HL-60/S4 (cell line): ENCODE results near the gene ANKS1B.
"Not testable (repeated sequence)": the region's sequence is repeated elsewhere in the genome, so short reads cannot be mapped to it uniquely, and the experiment has no call there.

Source experiments
- in situ Hi-C: fragments of 300-500 bp; cut with MboI; formaldehyde crosslinking; loops from 2 replicates; pipeline ENCODE4 v1.14.3; 2022; ENCODE audit warnings: low sequenced_read_pairs

The ANKS1B gene

GRCh38 chr12:99611117-99611516 lies 373.6 kb downstream of the ANKS1B start:
- in situ Hi-C loops, result no loop called here

DNA sequence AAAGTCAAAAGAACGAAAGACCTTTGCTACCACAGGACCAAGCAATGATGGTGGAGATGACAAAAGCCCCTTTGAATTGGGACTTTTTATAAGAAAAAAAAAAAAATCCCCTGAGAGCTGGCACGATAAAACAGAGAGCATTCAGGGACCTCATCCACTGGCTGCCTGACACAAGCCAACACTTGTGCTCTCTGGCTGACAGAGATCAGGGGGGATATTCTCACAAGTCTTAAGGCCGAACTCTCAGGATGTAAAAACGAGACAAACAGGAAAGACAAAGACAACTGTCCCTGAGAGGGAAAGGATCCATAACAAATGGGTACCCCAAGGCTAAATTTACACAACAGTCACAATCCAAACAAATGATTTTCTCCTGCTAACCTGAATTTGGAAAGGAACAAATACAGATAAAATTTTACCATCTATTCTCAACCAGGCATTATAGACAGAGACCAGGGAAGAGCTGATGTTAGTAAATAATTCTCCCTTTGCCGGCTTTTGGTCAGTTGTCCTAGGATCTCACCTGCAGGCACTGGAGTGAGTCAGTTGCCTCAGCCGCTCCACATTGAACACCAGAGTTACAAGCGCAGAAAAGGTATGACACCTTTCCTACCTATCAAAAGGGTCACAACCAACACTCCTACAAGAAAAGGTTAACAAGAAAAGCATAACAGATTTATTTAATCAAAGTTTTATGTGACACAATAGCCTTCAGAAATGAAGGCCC lies 375.1 kb downstream of the ANKS1B start:
- in situ Hi-C loops, result no loop called here

GRCh38 chr12:99600388-99600787 lies 384.3 kb downstream of the ANKS1B start:
- in situ Hi-C loops, result no loop called here

DNA sequence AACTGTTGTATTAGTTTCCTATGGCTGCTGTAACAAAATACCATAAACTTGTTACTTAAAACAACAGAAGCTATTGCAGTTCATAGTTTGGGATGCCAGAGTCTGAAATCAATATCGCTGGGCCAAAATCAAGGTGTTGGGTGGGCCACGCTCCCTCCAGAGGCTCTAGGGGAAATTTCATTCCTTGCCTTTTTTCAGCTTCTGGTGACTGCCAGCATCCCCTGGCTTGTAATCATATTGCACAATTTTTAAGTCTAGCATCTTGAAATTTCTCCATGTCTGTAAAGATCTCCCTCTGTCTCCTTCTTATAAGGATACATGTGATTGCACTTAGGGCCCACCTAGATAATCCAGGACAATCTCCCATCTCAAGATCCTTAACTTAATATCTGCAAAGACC lies 386.0 kb downstream of the ANKS1B start:
- in situ Hi-C loops, result no loop called here

GRCh38 chr12:99596762-99597161 lies 388.0 kb downstream of the ANKS1B start:
- in situ Hi-C loops, result no loop called here

GRCh38 chr12:99577125-99577524 lies 407.6 kb downstream of the ANKS1B start:
- in situ Hi-C loops, result not testable (repeated sequence)

DNA sequence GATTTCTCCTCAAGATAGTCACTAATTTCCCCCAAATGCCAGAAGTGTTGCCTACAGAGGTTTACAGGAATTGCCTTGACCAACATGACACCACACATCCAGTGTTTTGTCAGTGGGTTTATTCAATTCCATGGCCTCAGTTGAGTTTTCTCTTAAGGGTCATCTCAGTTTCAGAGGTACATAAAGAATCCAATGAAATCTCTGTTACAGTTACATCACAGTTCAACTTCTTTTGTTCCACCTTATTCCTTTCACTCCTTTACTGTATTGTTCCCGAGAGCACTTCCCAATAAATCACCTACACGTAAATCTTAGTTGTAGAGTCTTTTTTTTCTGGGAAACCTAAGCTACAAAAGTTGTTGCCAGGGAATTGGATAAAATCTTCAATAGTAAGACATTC lies 410.8 kb downstream of the ANKS1B start:
- in situ Hi-C loops, result no loop called here

DNA sequence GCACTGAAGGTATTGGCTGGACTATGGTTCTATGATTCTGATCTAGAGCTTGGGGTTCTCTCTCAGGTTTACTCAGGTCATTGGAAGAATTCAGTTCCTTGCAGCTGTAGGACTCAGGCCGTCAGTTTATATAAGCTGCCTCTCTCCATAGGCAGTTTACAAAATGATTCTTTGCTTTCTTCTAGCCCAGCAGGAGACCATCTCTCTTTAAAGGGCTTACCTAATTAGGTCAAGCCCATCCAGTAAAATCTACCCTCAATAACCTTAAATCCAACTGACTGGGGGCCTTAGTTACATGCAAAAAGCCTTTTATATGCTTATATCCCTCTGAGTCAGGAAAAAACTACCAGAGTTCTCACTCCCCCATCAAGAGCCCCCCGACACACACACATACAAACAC lies 417.7 kb downstream of the ANKS1B start:
- in situ Hi-C loops, result no loop called here

DNA sequence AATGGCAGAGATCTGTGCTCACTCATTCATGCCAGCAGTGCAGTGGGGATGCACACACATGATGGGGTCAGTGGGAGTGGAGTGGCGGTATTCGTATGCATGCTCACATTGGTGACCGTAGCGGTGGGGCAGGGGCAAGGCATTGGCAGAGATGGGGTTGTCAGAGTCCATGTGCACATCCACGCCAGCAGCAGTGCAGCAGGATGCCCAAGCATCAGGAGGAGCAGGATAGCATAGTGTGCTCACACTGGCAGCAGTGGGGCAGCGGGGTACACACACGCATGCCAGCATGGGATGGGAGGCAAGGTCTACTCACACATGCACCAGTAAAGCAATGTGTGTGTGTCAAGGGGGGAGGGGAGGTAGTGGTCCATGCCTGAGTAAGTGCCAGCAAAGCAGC lies 426.6 kb downstream of the ANKS1B start:
- in situ Hi-C loops, result no loop called here

GRCh38 chr12:99553461-99553860 lies 431.3 kb downstream of the ANKS1B start:
- in situ Hi-C loops, result no loop called here

- in situ Hi-C loops, result no loop called here
Observed at GRCh38 chr12:99552022-99552421, 432.7 kb downstream of the ANKS1B start.

- in situ Hi-C loops, result no loop called here
Observed at GRCh38 chr12:99549651-99550050, 435.1 kb downstream of the ANKS1B start.

- in situ Hi-C loops, result no loop called here
Observed at GRCh38 chr12:99549196-99549595, 435.5 kb downstream of the ANKS1B start.

GRCh38 chr12:99544457-99544856 lies 440.3 kb downstream of the ANKS1B start:
- in situ Hi-C loops, result no loop called here

DNA sequence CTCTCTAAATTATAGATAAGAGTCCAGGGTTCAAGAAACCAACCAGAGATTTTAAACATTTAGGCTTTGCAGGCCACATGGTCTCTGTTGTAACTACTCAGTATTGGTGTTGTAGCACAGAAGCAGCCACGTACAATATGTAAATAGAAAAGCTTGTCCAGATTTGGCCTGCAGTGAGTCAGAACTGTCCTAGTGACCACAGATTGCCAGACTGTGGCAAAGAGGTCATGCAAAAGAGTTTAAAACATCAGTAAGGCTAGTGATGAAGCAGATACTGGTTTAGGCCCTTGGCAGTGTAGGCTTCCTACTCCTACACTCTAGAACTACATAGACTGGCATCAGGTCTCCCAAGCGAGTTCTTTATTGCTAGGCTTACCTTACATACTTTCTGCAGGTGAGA lies 454.8 kb downstream of the ANKS1B start:
- in situ Hi-C loops, result no loop called here

GRCh38 chr12:99528478-99528877 lies 456.3 kb downstream of the ANKS1B start:
- in situ Hi-C loops, result no loop called here

DNA sequence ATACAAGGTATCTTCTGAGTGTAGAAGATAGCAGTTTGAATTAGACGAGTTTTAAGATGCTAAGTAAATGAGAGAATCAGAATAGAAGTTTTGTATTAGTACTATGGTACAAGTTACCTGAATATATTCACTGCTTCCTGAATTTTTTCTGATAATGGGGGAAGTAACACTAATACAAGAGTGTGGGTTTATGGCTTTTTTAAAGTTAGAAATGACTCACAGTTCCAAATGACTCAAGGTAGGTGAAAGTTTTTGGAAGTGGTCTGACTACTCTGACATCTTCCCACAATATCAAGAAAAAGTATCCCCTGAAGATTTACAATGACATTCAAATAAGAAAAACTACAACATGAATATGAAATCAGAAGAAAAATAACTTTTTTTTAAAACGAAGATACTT lies 460.9 kb downstream of the ANKS1B start:
- in situ Hi-C loops, result no loop called here

DNA sequence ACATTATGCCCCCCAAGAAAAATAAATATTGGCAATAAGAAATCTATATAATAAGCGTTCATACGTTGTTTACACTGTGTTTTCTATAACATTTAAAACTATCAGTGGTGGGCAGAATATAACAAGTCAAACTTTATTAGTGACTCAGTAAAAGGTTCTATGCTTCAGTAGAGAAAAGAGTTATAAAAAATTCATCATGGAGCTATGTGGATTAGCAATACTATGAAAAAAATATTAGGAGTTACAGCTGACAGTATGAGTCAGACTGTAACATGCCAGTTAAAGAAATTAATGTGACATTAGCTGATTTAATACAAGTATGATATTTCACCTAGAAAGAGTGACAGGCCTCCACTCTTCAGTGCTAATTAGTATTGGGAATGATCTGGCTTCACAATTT lies 462.3 kb downstream of the ANKS1B start:
- in situ Hi-C loops, result no loop called here

DNA sequence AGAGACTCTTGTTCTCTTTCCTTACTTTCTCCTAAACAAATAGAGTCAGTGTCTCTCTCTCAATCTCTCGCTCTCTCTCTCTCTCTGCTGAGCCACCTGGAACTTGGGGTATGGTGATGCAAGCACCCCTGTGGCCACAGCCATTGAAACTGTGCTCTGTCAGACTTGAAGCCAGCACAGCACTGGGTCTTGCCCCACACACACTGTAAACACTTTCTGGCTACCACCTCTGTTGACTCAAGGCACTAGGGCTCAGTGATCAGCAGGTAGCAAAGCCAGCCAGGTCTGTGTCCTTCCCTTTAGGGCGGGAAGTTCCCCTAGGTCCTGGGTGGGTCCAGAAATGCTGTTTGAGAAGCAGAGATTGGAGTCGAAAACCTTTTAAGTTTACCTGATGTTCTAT lies 463.1 kb downstream of the ANKS1B start:
- in situ Hi-C loops, result no loop called here

- in situ Hi-C loops, result no loop called here
Observed at GRCh38 chr12:99513066-99513465, 471.7 kb downstream of the ANKS1B start.

DNA sequence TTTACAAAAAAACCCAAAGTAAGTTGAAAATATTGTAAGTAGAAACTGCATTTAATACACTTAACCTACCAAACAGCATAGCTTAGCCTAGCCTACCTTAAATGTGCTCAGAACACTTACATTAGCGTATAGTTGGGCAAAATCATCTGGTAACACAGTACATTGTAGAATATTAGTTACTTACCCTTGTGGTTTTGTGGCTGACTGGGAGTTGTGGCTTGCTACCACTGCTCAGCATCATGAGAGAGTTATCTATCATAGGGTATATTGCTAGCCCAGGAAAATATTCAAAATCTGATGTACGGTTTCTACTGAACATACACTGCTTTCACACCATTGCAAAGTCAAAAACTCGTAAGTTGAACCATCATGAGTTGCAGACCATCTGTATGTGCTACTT lies 478.9 kb downstream of the ANKS1B start:
- in situ Hi-C loops, result no loop called here

GRCh38 chr12:99498756-99499155 lies 486.0 kb downstream of the ANKS1B start:
- in situ Hi-C loops, result no loop called here

- in situ Hi-C loops, result no loop called here
Observed at GRCh38 chr12:99495799-99496198, 488.9 kb downstream of the ANKS1B start.
